GM19324 (cell line): Measurements from ENCODE around the gene CHST9.
"Not testable (repeated sequence)": the region's sequence is repeated elsewhere in the genome, so short reads cannot be mapped to it uniquely, and the experiment has no call there.

ENCODE experiments used
- ATAC-seq: cut with Tn5 transposase; IDR thresholded peaks from one replicate; pipeline ENCODE4 v1.9.1; 2021; ENCODE audit warnings: mild to moderate bottlenecking, moderate library complexity; ENCODE audit not compliant: unreplicated experiment, low FRiP score

The CHST9 gene

DNA sequence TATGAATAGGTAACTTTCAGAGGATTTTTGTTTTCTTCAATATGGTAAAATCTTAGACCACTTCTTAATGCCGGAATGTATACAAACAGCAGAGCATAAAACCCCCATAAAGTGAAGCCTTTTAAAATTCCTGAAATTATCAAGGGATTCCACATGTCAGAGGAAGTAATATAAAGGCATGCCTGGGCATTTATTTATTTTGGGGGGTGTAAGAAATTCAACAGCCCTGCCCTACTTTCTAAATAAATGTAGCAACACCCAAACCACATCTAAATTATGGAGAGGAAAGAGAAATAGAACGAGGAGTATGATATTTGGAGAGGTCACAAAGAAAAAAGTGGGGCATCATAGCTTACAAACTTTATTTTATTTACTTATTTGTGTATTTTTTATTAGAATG is 9.9 kb downstream of the CHST9 start:
- no peak for ATAC-seq

DNA sequence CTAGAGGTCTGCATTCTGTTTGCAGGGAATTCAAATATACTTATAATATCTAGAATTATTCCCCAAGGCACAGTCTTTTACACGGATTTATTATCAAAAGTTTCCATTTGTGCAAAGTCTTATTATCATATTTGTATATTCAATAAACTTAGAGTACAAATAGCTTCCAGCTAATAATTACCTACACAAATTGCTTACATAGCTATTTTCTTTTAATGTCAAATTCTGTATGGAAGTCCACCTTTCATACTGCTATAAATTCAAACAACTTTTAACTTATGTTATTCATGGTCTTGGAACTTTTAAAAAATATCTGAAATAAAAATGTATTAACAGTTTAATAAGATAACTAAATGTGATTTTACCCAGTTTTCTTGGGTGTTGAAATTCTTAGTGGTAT is 13.1 kb downstream of the CHST9 start:
- no peak for ATAC-seq

DNA sequence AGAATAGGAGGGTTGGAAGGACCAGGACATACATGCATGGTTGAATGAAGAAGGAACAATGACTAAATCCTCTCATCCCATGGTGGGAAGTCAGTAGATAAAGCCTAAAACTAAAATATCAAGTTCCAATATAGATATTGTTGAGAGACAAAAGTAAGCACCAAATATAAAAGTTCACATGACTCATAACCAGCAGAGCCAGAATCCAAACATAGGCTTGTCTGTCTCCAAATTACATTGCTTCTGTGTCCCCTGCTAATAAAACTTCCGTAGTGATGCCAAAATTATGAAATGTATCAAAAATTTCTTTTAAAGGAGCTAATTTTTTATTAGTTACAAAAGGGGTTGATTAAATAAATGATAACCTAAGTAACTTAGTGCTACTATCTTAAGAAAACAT is 19.7 kb downstream of the CHST9 start:
- no peak for ATAC-seq

DNA sequence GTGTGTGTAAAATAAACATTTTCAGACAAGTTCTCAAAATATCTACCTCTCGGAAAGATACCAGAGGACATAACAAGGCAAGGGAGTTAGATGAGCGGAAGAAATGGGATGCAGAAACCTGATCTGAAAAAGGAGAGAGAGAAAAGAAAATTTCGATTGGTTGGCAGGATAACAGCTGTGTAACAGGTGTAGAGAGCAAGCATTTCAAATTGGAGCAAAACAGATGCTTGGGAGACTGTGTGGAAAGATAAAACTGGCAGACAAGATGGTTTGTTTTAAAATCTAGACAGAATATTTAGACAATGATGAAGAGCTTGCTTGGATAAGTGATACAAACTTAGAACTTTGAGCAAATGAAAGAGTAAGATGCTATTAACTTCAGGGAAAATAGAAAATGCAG is 20.2 kb downstream of the CHST9 start:
- ATAC-seq: no peak

DNA sequence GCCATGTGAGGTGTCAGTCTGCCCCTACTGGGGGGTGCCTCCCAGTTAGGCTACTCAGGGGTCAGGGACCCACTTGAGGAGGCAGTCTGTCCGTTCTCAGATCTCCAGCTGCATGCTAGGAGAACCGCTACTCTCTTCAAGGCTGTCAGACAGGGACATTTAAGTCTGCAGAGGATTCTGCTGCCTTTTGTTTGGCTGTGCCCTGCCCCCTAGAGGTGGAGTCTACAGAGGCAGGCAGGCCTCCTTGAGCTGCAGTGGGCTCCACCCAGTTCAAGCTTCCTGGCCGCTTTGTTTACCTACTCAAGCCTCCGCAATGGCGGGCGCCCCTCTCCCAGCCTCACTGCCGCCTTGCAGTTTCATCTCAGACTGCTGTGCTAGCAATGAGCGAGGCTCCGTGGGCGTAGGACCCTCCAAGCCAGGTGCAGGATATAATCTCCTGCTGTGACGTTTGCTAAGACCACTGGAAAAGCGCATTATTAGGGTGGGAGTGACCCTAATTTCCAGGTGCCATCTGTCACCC is 21.9 kb downstream of the CHST9 start:
- not testable (repeated sequence) for ATAC-seq

DNA sequence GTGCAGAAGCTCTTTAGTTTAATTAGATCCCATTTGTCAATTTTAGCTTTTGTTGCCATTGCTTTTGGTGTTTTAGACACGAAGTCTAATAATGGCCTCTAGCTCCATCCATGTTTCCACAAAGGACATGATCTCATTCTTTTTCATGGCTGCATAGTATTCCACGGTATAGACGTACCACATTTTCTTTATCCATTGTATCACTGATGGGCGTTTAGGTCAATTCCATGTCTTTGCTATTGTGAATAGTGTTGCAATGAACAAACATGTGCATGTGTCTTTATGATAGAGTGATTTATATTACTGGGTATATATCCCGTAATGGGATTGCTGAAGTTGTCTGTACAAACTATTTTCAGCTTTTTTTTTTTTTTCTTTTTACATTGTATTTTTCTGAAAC is 35.9 kb downstream of the CHST9 start:
- ATAC-seq: not testable (repeated sequence)

DNA sequence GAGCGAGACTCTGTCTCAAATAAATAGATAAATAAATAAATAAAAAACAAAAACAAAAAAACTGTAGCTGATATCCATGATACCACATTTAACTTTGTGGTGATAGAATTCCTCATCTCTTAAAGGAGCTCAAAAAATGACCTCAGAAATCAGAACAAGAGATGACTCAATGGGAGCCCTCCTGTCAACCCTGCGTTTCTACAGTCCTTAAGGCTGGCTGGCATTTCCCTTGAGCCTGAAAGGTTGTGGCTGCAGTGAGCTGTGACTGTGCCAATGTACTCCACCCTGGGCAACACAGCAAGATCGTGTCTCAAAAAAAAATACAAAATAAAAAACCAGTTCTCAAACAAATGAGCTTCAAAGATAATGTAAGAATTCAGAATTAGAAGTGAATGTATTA is 40.4 kb downstream of the CHST9 start:
- ATAC-seq: no peak

DNA sequence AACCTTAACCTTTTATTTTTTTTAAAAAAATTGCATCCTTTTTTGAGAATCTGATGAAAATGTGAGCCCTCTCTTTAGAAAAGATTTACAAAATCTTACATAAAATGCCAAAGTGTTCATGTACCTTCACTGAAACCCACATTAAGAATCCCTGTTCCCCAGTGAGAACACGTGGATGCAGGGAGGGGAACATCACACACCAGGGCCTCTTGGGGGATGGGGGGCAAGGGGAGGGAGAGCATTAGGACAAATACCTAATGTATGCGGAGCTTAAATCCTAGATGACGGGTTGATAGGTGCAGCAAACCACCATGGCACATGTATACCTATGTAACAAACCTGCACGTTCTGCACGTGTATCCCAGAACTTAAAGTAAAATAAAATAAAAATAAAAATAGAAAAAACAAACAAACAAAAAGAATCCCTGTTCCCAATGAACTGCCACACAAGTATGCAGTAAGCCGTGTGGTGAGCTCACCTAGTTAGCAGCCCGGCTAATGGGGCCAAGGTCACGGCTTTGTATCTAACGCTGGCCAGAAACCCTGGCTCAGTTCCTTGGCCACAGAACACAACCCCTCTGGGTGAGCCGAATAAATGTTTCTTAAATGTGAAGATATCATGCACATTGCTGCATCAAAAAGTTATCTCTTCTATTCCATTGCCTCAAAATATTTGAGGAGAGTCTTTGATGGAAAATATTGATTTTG is 41.4 kb downstream of the CHST9 start:
- ATAC-seq: no peak

DNA sequence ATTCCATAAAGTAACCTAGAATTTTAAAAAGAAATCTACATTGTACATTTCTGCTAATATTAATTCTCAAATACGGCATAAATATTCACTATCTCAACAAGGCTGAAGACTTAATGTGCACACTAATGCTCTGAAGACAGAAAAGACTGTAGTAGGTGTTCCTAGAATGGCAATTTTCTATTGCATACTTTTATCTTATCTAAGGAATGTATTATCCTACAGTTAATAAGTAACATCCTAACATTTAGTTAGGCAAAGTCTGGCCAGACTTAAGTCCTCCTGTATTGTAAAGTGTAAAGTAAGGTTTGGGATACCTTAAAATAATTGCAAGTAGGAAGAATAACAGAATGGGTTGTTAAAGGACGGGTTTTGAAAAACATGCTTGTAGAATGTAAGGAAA is 42.2 kb downstream of the CHST9 start:
- no peak for ATAC-seq

DNA sequence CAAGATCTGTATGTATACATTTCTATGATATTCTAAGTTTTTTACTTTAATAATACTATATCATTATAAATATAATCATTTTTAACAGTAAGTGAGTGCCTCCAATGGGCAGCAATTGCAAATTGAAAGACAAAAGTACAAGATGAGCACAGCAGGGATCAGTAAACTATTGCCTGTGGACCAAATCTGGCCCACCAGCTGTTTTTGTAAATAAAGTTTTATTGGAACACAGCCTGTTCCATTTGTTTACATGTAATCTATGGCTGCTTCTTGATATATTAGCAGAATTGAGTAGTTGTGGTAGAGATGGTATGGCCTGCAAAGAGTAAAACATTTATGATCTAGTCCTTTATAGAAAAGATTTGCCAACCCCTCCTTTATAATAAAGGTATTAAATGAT is 43.2 kb downstream of the CHST9 start:
- ATAC-seq: no peak

DNA sequence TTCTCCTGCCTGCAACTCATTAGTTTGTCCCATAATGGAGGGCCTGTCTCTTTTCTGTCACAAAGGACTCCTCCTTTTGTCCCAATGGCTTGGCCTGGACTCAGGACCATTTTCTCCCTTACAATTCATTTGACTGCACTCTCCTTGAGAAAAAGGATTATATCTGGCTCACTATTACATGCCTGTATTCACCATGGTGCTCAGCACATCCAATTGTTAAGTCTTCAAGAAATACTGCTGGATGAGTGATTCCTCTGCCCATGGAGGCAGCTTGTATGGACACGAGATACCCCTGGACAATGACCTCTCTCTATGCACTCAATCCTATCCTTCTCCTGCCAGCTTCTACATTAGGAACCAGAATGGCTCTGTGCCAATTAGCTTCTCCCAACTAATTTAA is 47.0 kb downstream of the CHST9 start:
- ATAC-seq: no peak

DNA sequence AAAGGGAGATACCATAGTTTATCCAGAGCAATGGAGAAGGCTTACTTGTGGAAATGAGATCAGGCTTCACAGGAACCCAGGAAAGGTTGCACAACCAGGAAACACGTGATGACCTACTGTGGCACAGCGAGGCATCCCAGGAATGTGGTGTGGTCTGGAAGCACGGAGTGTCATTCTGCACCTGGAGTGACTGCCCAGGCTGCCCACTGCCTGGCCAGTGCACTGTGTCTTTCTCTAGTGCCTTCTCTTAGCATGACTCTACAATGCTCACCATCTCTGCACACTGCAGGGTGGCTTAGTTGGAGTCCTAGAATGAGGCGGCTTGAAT is 48.9 kb downstream of the CHST9 start:
- ATAC-seq: no peak

DNA sequence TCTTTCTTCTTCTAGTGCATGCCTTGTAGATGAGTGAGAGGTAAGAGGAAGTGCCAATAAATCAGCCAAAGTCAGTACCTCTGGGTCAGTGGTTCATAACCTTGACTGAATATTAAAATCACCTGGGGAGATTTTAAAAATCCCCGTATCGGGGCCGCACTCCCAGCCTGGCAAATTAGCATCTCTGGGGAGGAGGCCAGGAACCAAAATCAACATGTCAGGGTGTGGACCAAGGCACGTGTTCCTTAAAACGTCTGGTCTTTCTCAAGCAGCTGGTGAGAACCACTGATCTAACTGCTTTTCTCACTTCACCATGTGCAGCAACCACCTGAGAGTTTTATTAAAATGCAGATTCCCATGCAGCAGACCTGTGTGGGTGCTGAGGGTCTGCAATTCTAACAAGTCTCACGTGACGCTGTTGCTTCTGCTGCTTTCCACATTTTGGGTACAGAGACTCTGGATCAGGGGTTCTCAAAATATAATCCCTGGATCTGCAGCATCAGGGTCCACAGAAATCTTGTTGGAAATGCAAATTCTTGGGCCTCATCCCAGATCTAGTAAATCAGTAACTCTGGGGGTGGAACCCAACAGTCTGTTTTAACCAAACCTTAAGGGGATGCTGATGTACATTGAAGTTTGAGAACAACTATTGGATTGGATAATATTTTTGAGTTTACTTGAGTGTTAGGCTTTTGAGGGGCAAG is 49.5 kb downstream of the CHST9 start:
- no peak for ATAC-seq

DNA sequence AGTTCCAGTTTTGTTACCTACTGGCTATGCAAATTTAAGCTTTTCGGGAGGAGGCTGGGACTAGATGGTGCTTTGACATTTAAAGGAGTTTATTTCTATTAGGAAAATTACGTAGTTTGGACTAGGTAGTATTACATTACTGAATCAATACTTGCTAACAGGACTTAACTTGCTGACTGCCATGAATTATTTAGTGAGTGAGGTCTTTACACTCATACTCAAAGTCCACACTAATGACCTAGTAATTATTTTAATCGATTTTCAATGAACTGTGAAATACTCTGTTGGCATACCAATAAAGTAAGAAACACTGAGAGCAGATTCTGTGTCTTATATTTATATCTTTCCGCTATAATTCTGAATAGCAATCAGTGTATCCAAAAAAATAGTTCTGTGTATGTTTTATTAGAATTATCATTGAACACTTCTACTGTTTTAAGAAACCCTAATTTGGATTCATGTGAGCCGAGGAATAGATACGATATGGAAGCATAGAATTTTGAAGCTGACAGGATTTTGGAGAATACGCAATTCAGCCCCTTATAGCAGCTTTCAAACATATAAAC is 55.0 kb downstream of the CHST9 start:
- no peak for ATAC-seq

DNA sequence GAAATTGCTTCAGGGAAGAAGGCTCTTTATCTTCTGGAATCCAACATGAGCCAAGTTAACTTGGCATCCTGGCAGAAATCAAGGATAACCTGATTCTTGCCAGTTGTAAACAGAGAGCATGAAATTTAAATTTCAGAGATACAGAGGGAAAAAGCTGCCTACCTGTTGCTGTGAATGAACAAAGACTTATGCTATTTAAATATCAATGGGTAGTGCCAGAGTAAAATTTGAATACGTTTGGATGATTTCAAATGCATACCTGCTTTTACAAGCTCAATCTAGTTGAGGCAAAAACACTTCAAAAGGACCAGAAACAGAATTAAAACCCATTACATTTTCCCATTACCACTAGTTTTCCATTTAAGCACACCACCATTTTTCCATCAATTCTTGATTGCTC is 60.9 kb downstream of the CHST9 start:
- ATAC-seq: no peak

DNA sequence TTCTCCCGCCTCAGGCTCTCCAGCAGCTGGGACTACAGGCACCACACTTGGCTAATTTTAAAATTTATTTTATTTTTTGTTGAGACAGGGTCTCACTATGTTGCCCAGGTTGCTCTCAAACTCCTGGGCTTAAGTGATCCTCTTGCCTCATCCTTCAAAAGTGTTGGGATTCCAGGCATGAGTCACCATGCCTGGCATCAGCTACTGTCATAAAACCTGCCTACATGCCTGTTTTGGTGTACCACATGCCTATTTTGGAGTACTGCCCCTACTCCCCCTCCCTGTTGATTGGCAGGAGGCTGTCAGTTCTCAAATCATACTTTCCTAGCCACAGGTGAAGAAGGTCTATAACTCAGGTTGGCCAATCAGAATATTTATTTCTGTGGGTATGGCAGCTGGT is 64.0 kb downstream of the CHST9 start:
- no peak for ATAC-seq

DNA sequence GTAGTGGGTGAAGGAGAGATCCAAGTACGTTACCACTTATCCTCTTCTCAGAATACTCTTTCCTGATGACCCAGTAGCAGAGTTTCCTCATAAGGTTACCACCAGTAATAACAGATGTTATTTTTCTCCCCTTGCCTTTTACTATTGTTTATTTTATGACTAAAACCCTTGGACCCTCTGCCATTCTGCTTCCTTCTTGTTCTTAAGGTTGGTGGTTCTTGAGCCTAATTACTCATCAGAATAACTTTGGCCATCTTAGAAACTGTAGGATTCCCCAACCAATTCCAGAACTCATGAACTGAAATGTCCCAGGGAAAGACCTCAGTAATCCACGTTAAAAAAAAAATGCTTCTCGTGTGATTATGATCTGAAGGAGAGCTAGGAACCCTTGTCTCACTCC is 64.9 kb downstream of the CHST9 start:
- ATAC-seq: no peak

DNA sequence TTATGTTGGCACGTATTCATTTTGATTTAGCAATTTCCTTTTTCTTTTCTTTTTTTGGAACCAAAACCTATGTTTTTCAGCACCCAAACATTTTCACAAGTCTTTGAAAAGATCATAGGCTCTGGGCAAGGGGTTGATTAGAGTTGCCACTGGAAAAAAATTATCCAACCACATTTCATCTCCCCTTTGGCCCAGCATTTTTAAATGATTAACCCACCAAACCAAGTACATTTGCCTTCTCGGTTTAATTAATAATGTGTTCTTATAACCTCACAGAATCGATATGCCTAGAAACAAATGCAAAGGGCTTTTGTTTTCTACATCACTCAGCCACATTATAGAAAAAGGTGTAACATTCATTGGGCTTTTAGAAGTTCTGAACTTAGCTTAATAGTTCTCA is 66.1 kb downstream of the CHST9 start:
- no peak for ATAC-seq

DNA sequence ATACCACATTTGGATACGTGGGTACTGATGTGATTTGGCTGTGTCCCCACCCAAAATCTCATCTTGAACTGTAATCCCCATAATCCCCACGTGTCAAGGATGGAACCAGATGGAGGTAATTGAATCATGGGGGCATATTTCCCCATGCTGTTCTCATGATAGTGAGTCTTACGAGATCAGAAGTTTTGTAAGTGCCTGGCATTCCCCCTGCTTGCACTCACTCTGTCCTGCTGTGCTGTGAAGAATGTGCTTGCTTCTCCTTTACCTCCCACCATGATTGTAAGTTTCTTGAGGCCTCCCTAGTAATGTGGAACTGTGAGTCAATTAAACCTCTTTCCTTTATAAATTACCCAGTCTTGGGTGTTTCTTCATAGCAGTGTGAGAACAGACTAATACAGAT is 70.3 kb downstream of the CHST9 start:
- ATAC-seq: no peak

DNA sequence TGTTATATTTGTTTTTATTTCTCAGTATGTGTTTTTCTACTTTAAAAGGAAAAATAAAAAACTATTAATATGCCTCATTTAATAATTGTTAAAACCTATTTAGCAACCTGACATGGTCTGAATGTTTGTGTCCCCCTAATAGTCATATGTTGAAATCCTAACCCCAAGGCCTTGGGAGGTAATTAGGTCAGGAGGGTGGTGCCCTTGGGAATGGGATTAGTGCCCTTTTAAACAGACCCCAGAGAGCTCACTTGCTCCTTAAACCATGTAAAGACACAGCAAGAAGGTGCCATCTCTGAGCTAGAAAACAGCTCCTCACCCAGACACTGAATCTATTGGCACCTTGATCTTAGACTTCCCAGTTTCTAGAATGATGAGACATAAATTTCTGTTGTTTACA is 71.8 kb downstream of the CHST9 start:
- no peak for ATAC-seq

DNA sequence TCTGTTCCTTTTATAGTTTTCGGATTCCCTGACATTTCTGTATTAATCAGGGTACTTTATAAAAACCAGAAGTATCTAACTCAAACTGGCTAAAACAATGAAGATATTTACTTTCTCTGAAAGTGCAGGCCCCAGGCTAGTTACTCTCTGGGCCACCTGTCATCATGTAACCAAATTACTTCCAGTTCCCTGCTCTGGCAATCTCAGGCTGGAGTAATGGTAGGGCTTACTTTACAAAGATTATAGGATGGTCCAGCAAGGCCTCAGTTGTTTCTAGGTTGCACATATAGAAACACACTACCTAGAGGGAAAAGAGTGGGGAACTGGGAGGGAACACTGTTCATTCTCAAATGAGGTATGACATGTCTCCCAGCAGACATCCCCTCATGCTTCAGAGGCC is 74.8 kb downstream of the CHST9 start:
- ATAC-seq: no peak

DNA sequence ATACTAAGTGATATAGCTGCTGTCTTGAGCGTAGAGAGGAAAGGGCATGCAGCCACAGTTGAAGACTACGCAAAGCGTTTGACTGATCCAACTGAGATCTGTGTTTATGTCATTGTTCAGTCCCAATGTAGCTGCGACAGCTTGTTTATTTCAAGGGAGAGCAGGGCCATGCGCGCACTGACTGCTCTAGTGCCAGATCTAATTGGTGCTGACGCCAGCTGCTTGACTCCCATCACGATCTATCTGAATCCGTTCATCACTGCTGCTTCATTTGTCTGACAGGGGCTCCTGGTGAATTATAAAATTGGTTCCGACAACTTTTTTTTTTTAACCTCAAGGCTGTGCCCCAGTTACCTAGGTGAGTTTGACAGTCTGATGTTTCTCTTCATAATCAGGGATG is 75.7 kb downstream of the CHST9 start:
- ATAC-seq: no peak
